CD14-positive monocyte (primary cell): ENCODE measurements around the gene EPAS1. TPM values are rescaled to one million over a fixed set of nuclear protein-coding genes. Genes with fewer than 3 reads are reported as not detected.

ENCODE experiments used
- DNase-seq, 3 donors: peaks; one replicate each; pipeline ENCODE4 v3.0.0-alpha.2; 2011 to 2022
- H2AFZ ChIP-seq: 2 replicates; pipeline ENCODE4 v1.6.0; 2012; ENCODE audit warnings: mild to moderate bottlenecking, low read depth, low read length, inconsistent platforms; ENCODE audit not compliant: insufficient read depth, poor library complexity, severe bottlenecking
- H3K27ac ChIP-seq, 2 donors: 1 replicate in 1 of 2; 2 replicates in 1 of 2; pipeline ENCODE4 v1.5.1; 2012 to 2013; ENCODE audit warnings: low read length in 2 of 2, control low read depth in 1 of 2, inconsistent platforms in 1 of 2, low read depth in 1 of 2, mild to moderate bottlenecking in 1 of 2
- H3K27me3 ChIP-seq, 2 donors: one replicate each; pipeline versions ENCODE4 v1.6.0 to v1.6.1; 2011 to 2013; ENCODE audit warnings: low read length in 2 of 2; ENCODE audit not compliant: control insufficient read depth in 2 of 2, insufficient read depth in 2 of 2
- H3K36me3 ChIP-seq, 2 donors: replicated peaks in 1 of 2; 1 replicate in 1 of 2; 2 replicates in 1 of 2; pipeline versions ENCODE4 v1.5.1 to v1.6.1; 2012 to 2013; ENCODE audit warnings: low read length in 2 of 2, control low read depth in 1 of 2, inconsistent platforms in 1 of 2, mild to moderate bottlenecking in 1 of 2; ENCODE audit not compliant: insufficient read depth in 2 of 2, control insufficient read depth in 1 of 2
- H3K4me1 ChIP-seq, 2 donors: 1 replicate in 1 of 2; 2 replicates in 1 of 2; pipeline versions ENCODE4 v1.5.1 to v1.6.1; 2012 to 2013; ENCODE audit warnings: low read length in 2 of 2, control low read depth in 1 of 2, inconsistent platforms in 1 of 2, mild to moderate bottlenecking in 1 of 2, moderate library complexity in 1 of 2; ENCODE audit not compliant: insufficient read depth in 2 of 2, control insufficient read depth in 1 of 2
- H3K4me2 ChIP-seq: replicated peaks from 2 replicates; pipeline ENCODE3; 2012; ENCODE audit warnings: low read length, moderate library complexity, mild to moderate bottlenecking; ENCODE audit not compliant: poor library complexity, severe bottlenecking; ENCODE audit errors: extremely low read depth
- H3K4me3 ChIP-seq, 3 experiments: fragments of 200-600 bp in 1 of 3; sonication (generic) in 1 of 3; replicated peaks in 1 of 3; 1 replicate in 2 of 3; 2 replicates in 1 of 3; pipeline ENCODE4 v1.5.1; 2011 to 2013; ENCODE audit warnings: low read length in 3 of 3, mild to moderate bottlenecking in 3 of 3, control low read depth in 2 of 3, low read depth in 2 of 3, inconsistent platforms in 1 of 3, moderate library complexity in 1 of 3
- H3K79me2 ChIP-seq: 2 replicates; pipeline ENCODE4 v1.6.0; 2012; ENCODE audit warnings: mild to moderate bottlenecking, control low read depth, inconsistent platforms, low read length, moderate library complexity; ENCODE audit not compliant: insufficient read depth
- H3K9ac ChIP-seq: 2 replicates; pipeline ENCODE4 v1.6.0; 2017; ENCODE audit warnings: low read length, mild to moderate bottlenecking; ENCODE audit not compliant: insufficient read depth, poor library complexity, severe bottlenecking
- H3K9me3 ChIP-seq, 2 donors: replicated peaks in 1 of 2; 1 replicate in 1 of 2; 2 replicates in 1 of 2; pipeline versions ENCODE4 v1.5.1 to v1.6.1; 2012 to 2013; ENCODE audit warnings: low read length in 2 of 2, control low read depth in 1 of 2; ENCODE audit not compliant: control insufficient read depth in 1 of 2, insufficient read depth in 1 of 2
- H4K20me1 ChIP-seq: 2 replicates; pipeline ENCODE4 v1.6.0; 2012; ENCODE audit warnings: mild to moderate bottlenecking, low read length, control low read depth, moderate library complexity; ENCODE audit not compliant: insufficient read depth
- H3K27ac Mint-ChIP-seq, 7 donors: one replicate each; pipeline ENCODE4 v1.8.0; 2020; ENCODE audit warnings: mild to moderate bottlenecking in 7 of 7, mixed read lengths in 7 of 7, moderate library complexity in 6 of 7, inconsistent platforms in 2 of 7
- H3K27me3 Mint-ChIP-seq, 3 donors: one replicate each; pipeline ENCODE4 v1.8.0; 2021 to 2022; ENCODE audit warnings: low read depth in 3 of 3, mild to moderate bottlenecking in 3 of 3, mixed read lengths in 3 of 3, moderate library complexity in 3 of 3, inconsistent platforms in 1 of 3
- H3K36me3 Mint-ChIP-seq, 2 donors: one replicate each; pipeline ENCODE4 v1.8.0; 2020; ENCODE audit warnings: mixed read lengths in 2 of 2, inconsistent platforms in 1 of 2, mild to moderate bottlenecking in 1 of 2
- H3K4me1 Mint-ChIP-seq: one replicate; pipeline ENCODE4 v1.8.0; 2020; ENCODE audit warnings: mild to moderate bottlenecking, mixed read lengths
- H3K4me3 Mint-ChIP-seq, 2 donors: one replicate each; pipeline ENCODE4 v1.8.0; 2020; ENCODE audit warnings: mild to moderate bottlenecking in 2 of 2, mixed read lengths in 2 of 2, moderate library complexity in 1 of 2
- H3K9me3 Mint-ChIP-seq, 7 donors: one replicate each; pipeline ENCODE4 v1.8.0; 2020 to 2022; ENCODE audit warnings: mixed read lengths in 7 of 7, mild to moderate bottlenecking in 6 of 7, moderate library complexity in 6 of 7, inconsistent platforms in 2 of 7
- CTCF ChIP-seq: fragments of 200-600 bp; IDR thresholded peaks from one replicate; pipeline ENCODE4 v1.8.0; 2022; ENCODE audit warnings: antibody characterized with exemption, mild to moderate bottlenecking
- WGBS: methylation state at CpG from one replicate; pipeline ENCODE4 v1.1.5; 2013; ENCODE audit warnings: missing lambda C conversion rate; ENCODE audit not compliant: insufficient coverage; 5-methylcytosine and 5-hydroxymethylcytosine counted together
- intact Hi-C, 2 donors: fragments of 100-400 bp; cut with micrococcal nuclease; formaldehyde crosslinking; loops; one replicate each; pipeline versions ENCODE4 v1.15.0 to v1.15.1; 2023
- polyA plus RNA-seq, 3 donors: library from polyadenylated mRNA; depleted of rRNA in 1 of 3; unstranded in 2 of 3; stranded (reverse) in 1 of 3; fragments of 300-500 nt in 2 of 3; fragments of >200 nt in 1 of 3; fragmentation: Illumina TruSeq in 2 of 3; gene quantifications; 1 replicate in 2 of 3; 2 replicates in 1 of 3; pipeline ENCODE4 v1.2.3, GENCODE V29; 2012 to 2021

Gene EPAS1
- polyA plus RNA-seq, 3 donors: 0.11 to 1.0 (median 0.88) TPM

GRCh38 chr2:46263347-46263746 is 33.9 kb upstream of the EPAS1 start:
- peaks cover 0 to 2% of the 10 kb centered on the region in 2 donors for H3K36me3 Mint-ChIP-seq
- no peak overlapping the region for H3K27ac Mint-ChIP-seq
- Histone ChIP-seq H3K4me1 (peaks cover 4 to 24% of the 10 kb centered on the region in 2 donors), H3K4me3 (no peak overlapping the region), H2AFZ (no peak overlapping the region), H3K27me3 (no peaks in the 10 kb centered on the region), H3K9ac (no peak overlapping the region), H3K9me3 (no peaks in the 10 kb centered on the region), H3K27ac (no peak overlapping the region), H3K79me2 (no peaks in the 10 kb centered on the region), H4K20me1 (no peaks in the 10 kb centered on the region), H3K36me3 (no peaks in the 10 kb centered on the region), H3K4me2 (no peak overlapping the region)
- H3K4me1 Mint-ChIP-seq: peaks cover 30% of the 10 kb centered on the region
- no peak for TF ChIP-seq CTCF
- WGBS: no CpG with 5 or more reads among the region's 1 CpG
- peaks cover 0 to 3% (median 0%) of the 10 kb centered on the region in 3 donors for H3K27me3 Mint-ChIP-seq
- no peak for DNase-seq
- peaks cover 0 to 3% (median 0%) of the 10 kb centered on the region in 7 donors for H3K9me3 Mint-ChIP-seq
- intact Hi-C loops: no loop called here
- no peak overlapping the region for H3K4me3 Mint-ChIP-seq

GRCh38 chr2:46264447-46264846 is 32.8 kb upstream of the EPAS1 start:
- TF ChIP-seq CTCF: no peak
- no peaks in the 10 kb centered on the region for H3K9me3 Mint-ChIP-seq
- H3K4me1 Mint-ChIP-seq: peaks cover 35% of the 10 kb centered on the region

More at GRCh38 chr2:46264447-46264846, 32.8 kb upstream of the EPAS1 start:
- Histone ChIP-seq H3K79me2 (no peaks in the 10 kb centered on the region), H4K20me1 (no peaks in the 10 kb centered on the region), H3K27ac (no peak overlapping the region), H3K4me1 (peaks cover 8 to 32% of the 10 kb centered on the region in 2 donors), H3K9me3 (no peaks in the 10 kb centered on the region), H3K27me3 (no peaks in the 10 kb centered on the region), H3K9ac (no peak overlapping the region), H3K4me2 (no peak overlapping the region), H3K36me3 (no peaks in the 10 kb centered on the region), H2AFZ (no peak overlapping the region), H3K4me3 (no peak overlapping the region)
- peaks cover 0 to 2% of the 10 kb centered on the region in 2 donors for H3K36me3 Mint-ChIP-seq
- intact Hi-C loops: no loop called here
- no peaks in the 10 kb centered on the region for H3K27me3 Mint-ChIP-seq
- H3K27ac Mint-ChIP-seq: no peak overlapping the region
- WGBS: 100% methylated on average over 1 of the region's 2 CpGs
- no peak overlapping the region for H3K4me3 Mint-ChIP-seq
- no peak for DNase-seq
